ENCODE measurements around the gene CYP2W1. TPM values are rescaled to one million over a fixed set of nuclear protein-coding genes. Genes with fewer than 3 reads are reported as not detected.
A peak's percentile ranks its signal among the peaks of the same experiment; 100 is the strongest.

The CYP2W1 gene
- total RNA-seq, 1 donor from 2014 or later, result not detected

Small RNAs within 50 kb of the gene (microRNA-seq; reads per million reads assigned to microRNA genes)
- 594 reads per million, percentile 75 among the genes with 10 or more reads in this experiment for gene MIR339 (ENCODE audit: borderline number of aligned reads)

Other genes with a start within 250 kb of the CYP2W1 start
- gene SUN1, start 150.7 kb upstream of the CYP2W1 start, total RNA-seq, result 111 TPM
- gene GET4, start 106.6 kb upstream of the CYP2W1 start, total RNA-seq, result 31.7 TPM
- 33.9 TPM for gene ADAP1, start 28.5 kb upstream of the CYP2W1 start, total RNA-seq
- 12.9 TPM for gene COX19, start 7.6 kb upstream of the CYP2W1 start, total RNA-seq
- 44.8 TPM for gene GPR146, start 61.4 kb downstream of the CYP2W1 start, total RNA-seq
- gene GPER1, start 104.9 kb downstream of the CYP2W1 start, total RNA-seq, result 26.0 TPM
- gene ZFAND2A, start 177.0 kb downstream of the CYP2W1 start, total RNA-seq, result 14.8 TPM
- gene UNCX, start 249.7 kb downstream of the CYP2W1 start, total RNA-seq, result not detected

Data from lower lobe of right lung (tissue), 1 donor.